Activated T-cell treated with anti-CD3 and anti-CD28 coated beads for 4 hours (primary cell): Measurements from ENCODE around the gene RNF144A.

Source experiments
- DNase-seq: peaks from one replicate; pipeline ENCODE4 v3.0.0-alpha.2; 2020

Gene RNF144A

DNA sequence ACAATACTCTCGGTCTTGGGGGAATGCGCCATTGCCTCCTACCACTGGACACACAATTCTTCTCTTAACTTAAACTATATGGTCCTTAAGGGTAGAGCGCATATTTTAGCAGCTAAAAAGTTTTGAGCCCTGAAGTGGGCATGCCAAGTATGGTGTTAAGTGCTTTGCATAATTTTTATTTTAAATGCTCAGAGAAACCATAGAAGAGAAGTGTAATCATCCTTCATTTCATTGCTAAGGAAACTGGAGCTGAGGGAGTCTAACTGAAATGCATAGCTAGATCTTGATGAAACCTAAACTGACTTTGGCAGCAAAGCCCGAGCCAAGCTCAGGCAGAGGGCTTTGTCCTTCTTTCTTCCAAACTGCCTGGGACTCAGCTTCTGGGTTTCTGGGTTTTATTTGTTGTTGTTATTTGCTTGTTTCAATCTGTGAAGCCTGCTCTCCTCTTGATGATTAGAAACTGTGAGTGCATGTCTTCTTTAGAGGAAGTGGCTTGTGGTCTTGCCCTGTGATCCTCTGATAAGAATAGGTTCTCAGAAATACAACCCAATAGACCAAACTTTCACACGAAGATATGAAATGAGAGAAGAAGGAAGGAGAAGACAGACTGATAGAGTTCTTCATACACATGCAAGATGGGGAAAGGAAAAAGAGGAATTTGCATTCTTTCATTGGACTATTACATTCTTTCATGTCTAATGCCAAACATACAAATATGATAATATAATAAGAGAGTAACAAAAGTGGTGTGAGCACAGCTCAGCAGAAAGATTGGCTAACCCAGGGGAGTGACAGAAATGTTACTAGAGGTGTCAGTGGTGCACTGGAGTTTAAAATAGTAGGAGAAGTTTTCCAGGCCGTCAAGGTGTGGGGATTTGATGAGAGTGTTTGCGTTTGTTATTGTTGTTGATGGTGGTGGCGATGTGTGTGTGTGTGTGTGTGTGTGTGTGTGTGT, 7.5 kb upstream of the RNF144A start:
- no peak for DNase-seq

DNA sequence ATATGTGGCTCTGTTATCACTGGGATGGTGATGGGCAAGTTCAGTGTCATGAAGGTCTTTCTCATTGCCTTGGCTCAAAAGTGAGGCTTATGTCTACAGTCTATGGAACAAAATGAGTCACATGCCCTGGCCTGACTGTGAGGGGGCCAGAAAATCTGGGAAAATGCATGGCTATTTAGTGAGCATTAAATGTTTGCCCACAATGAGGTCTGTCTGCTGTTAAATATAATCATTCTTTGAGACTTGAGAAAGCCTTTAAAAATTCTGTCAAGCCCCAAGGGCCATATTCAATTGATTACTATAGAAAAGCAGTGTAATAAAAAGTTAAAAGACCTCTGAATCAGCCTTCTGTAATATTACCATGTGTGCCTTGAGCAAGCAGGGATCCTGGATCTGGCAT, 5.5 kb upstream of the RNF144A start:
- no peak for DNase-seq

GRCh38 chr2:6913415-6914157, 3.6 kb upstream of the RNF144A start:
- DNase-seq, result peak; percentile 43

GRCh38 chr2:6914828-6915227, 2.4 kb upstream of the RNF144A start:
- DNase-seq, result no peak

DNA sequence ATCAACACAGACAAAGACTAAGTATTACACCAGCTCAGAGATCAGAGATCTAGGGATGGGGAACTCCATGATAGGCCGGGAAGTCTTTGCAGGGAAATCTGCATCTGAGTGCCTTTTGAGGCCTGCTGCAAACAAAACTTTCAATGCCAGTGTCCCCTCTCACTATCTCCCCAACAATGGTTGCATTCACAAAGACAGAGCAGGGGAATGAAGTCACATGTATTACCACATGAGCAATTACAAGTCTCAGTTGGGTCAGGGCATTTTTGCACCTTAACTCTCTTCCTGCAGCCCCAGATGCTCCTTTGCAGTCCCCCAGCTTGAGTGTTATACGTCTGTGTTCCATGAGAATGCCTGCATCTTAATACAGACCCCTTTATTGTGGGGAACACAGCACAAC, 1.8 kb upstream of the RNF144A start:
- no peak for DNase-seq

DNA sequence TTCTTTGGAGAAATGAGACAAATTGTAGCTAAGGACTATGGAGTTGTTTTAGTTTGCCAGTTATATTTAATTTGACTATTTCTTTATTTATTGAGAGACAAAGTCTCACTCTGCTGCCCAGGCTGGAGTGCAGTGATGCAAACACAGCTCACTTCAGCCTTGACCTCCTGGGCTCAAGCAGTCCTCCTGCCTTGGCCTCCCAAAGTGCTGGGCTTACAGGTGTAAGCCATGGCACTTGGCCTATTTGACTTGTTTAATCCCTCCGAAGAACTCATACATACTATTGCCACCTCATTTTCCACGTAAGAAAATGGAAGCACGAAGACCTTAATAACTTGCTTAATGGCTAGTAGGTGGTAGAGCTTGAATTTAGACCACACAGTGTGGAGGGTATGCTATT, 988 bp upstream of the RNF144A start:
- no peak for DNase-seq

- no peak for DNase-seq
These were observed 509 bp upstream of the RNF144A start for GRCh38 chr2:6916736-6917070.

- no peak for DNase-seq
These were observed 679 bp downstream of the RNF144A start for GRCh38 chr2:6917761-6918421.

GRCh38 chr2:6919901-6920742, 2.9 kb downstream of the RNF144A start:
- DNase-seq, result no peak

- no peak for DNase-seq
These were observed 3.5 kb downstream of the RNF144A start for GRCh38 chr2:6920743-6921064.

DNA sequence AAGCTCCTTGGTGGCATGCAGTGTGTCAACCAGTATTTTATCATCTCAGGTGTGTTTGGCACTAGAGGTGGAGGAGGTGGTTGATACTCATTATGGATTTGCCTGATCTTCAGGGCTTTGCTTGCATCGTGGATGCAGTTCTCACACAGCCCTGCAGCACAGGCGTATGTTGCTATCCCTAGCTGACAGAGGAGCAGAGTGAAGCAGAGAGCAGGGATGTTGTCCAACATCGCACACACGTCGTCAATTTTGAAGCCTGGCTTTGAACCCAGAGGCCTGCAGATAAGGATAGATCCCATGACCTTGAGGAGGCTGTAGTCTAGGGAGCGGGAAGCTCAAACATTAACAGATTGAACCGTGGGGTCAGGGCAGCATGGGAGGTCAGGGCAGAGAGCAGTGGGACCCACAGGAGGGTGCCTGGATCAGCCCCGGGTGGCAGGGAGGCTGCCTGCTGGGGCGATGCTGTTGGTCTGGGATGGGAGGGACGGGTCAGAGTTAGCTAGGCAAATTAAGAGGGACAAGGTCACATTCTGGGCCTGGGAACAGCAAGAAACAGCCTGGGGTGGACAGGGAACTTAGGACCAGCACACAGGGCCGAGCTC, 4.2 kb downstream of the RNF144A start:
- no peak for DNase-seq

- DNase-seq, result no peak
These were observed 5.0 kb downstream of the RNF144A start for GRCh38 chr2:6922201-6922656.

DNA sequence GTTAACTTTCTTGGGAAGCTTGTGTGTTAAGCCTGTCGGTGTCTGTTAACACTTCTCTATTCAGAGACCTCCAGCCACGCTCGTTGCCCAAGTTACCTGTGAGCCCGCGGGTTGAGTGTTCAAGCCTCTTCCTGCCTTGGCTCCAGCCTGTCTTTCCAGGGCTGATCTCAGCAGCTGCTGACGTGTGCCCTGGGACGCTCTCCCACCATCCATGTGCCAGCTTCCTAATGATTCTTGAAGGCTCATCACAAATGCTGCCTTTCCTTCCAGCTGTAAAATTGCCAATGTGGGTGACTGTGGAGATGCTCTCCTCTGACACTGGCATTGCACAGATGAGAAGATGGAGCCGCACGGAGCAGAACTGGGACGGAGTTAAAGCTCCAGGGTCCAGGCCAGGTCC, 6.1 kb downstream of the RNF144A start:
- DNase-seq, result no peak

- no peak for DNase-seq
These were observed 7.1 kb downstream of the RNF144A start for GRCh38 chr2:6924101-6924923.

DNA sequence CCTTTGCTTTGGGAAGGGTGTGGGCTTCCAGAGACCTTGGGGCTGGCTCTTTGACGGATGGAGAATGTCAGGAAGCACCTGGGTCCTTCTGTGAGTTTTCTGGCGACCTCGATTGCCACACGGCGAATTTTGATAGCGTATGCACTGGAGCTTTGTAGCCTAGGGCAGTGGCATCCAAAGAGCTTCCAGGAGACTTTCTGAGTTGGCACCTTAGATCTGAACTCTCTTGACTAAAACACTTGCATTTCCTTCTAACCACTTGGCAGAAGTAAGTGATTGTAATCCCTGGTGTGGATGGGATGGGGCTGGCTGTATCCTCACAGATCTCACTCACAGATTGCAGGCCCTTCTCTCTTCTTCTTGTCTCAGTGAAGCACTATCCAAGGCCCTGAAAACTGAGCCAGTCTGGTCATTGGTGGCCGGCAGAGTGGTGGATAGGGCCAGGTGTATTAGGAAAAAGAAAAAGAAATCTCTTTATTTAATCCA, 7.8 kb downstream of the RNF144A start:
- DNase-seq, result no peak

GRCh38 chr2:6926071-6926732, 9.0 kb downstream of the RNF144A start:
- no peak for DNase-seq

DNA sequence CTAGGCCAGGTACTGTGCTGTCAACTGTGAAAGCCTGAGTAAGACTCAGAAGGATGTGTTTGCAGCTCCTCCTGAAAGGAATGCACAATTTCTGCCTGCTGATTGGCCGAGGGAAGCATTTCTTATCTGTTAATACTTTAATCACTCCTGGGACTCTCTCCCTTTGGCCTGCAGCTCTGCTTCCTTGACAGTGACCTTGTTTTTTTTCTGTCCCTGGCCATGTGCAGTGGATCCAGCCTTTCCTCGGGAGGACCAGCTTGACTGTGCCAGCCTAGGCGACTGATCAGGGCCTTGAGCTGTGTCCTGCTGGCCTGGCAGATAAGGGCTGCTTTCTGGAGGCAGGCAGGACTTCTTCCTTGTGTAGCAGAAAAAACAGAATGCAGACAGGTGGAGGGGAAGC, 10.0 kb downstream of the RNF144A start:
- DNase-seq, result no peak

DNA sequence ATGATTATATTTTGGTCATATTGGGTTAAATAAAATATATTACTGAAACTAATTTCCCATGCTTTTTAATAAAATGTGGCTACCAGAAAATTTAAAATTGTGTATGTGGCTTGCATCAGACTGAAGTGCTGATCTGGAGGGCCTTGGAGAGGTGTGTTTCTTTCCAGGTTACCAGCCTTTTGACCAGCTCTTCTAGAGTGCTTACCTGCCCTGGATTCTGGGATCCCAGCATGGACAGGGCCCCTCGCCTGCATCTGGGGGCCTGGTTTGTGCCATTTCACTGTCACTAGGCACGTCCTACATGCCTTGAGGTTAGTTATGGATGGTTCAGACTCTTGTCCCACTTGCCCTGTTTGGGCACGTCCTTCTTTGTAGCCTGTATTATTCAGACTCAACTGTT, 10.5 kb downstream of the RNF144A start:
- no peak for DNase-seq

- no peak for DNase-seq
These were observed 11.2 kb downstream of the RNF144A start for GRCh38 chr2:6928452-6928851.

- DNase-seq, result no peak
These were observed 12.1 kb downstream of the RNF144A start for GRCh38 chr2:6929196-6929819.
